GM18511 (cell line): ENCODE data around the gene PDE12.

Experiments used
- ATAC-seq: cut with Tn5 transposase; IDR thresholded peaks from one replicate; pipeline ENCODE4 v1.9.1; 2021; ENCODE audit warnings: mild to moderate bottlenecking, moderate library complexity; ENCODE audit not compliant: unreplicated experiment

Gene PDE12, protein sequence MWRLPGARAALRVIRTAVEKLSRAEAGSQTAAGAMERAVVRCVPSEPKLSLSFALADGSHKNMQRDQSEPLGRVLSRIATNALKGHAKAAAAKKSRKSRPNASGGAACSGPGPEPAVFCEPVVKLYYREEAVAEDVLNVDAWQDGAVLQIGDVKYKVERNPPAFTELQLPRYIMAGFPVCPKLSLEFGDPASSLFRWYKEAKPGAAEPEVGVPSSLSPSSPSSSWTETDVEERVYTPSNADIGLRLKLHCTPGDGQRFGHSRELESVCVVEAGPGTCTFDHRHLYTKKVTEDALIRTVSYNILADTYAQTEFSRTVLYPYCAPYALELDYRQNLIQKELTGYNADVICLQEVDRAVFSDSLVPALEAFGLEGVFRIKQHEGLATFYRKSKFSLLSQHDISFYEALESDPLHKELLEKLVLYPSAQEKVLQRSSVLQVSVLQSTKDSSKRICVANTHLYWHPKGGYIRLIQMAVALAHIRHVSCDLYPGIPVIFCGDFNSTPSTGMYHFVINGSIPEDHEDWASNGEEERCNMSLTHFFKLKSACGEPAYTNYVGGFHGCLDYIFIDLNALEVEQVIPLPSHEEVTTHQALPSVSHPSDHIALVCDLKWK

DNA sequence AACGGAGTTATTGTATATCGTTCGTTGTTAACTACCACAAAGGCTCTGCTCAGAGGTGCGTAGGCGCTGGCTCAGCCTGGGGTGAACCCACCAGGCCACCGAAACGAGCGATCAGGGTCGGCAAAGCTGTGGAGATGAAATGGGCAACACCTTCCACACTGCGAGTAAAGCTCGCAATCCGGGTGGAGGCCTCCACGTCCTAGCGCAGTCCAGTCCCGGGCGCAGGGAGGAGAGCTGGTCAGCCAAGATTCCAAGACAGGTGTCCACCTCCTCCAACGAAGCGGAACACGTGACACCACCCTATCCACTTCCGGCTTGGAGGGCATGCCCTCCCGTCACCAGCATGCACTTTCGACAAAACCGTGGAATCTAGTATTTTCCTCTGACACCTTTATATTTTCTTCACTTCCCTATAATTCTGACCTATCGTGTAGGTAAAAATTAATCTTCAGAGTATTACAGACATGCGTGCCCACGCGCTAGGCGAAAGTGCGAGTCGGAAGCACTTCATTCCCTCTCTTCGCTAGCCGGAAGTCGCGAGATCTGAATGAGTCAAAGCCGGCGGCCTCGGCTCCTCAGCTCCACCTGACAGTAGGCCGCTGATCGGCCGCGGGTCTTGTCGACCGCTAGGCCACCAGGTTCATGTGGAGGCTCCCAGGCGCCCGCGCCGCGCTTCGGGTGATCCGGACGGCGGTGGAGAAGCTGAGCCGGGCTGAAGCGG lies at the start of gene PDE12:
Gene PDE12, plus strand, starts transcription at position 537 of the 721 bp plus-strand sequence. Its CDS starts 106 bp downstream, at position 643.
- ATAC-seq: peak; percentile 87

DNA sequence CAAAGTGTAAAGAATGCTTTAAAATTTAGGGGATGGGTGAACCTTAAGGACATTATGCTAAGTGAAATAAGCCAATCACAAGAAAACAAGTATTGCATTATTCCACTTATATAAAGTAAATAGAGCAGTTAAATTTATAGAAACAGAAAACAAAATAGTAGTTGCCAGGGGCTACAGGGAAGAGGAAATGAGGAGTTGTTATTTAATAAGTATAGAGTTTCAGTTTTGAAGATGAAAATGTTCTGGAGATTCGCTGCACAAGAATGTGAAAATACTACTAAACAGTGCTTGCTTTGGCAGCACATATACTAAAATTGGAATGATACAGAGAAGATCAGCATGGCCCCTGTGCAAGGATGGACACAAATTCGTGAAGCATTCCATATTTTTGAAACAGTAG lies 43.9 kb upstream of the PDE12 start:
- ATAC-seq: no peak

DNA sequence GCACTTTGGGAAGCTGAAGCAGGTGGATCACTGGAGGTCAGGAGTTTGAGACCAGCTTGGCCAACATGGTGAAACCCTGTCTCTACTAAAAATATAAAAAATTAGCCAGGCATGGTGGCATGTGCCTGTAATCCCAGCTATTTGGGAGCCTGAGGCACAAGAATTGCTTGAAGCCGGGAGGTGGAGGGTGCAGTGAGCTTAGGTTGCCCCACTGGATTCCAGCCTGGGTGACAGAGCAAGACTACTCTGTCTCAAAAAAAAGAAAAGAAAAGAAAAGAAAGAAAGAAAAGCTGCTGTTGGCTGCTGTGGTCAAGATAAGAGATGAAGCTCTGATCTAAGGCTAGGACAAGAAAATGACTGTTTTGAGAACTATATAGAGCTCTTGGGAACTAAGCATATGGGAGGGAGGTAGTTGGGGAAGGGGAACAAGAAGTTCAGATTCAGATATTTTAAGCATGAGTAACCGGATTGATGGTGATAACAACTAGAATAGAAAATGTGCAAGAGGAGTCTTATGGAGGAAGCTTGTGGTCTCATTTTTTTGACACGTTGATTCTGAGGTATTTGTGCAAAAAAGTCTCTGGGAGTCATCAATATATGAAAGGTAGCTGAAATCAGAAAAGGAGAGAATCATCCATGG lies 37.7 kb upstream of the PDE12 start:
- ATAC-seq: no peak

DNA sequence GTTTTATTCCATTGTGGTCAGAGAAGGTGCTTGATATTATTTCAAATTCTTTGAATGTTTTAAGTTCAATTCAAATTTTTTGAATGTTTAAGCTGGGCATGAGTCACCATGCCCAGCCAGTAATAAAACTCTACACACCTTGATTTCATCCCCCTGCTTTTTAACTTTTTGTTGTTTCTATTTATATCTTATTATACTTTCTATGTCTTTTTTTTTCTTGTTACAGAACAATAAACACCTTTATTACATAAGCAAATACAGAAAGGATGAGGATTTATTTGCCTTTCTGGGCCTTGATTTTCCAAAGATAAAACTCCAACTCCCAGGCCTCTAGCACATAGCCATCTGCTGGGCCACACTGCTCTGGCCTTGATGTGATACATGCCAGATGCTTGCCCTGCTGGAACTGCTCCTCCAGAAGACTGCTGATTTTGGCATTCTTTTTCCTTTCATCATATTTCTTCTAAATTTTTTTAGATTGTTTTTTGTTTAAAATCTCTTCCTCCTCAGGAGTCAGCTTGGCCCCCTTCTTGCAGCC lies 25.9 kb upstream of the PDE12 start:
- no peak for ATAC-seq

DNA sequence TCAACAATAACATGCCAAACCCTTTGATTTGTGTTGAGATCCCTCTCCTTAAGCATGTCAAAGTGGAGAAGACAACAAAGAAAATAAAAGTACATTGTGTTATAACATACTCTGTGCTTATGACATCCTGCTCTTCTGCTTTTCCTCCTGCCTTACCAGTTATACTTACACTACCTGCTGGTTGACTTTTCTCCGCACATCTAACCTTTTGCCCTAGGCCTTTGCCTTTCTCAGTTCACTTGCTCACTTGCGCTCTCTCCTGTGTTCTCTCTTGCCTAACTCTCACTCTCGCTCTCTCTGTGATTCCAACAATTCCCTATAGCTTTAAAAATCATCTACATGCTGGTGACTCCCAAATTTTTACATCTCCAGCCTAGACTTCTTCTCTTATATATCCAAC lies 17.6 kb upstream of the PDE12 start:
- no peak for ATAC-seq

DNA sequence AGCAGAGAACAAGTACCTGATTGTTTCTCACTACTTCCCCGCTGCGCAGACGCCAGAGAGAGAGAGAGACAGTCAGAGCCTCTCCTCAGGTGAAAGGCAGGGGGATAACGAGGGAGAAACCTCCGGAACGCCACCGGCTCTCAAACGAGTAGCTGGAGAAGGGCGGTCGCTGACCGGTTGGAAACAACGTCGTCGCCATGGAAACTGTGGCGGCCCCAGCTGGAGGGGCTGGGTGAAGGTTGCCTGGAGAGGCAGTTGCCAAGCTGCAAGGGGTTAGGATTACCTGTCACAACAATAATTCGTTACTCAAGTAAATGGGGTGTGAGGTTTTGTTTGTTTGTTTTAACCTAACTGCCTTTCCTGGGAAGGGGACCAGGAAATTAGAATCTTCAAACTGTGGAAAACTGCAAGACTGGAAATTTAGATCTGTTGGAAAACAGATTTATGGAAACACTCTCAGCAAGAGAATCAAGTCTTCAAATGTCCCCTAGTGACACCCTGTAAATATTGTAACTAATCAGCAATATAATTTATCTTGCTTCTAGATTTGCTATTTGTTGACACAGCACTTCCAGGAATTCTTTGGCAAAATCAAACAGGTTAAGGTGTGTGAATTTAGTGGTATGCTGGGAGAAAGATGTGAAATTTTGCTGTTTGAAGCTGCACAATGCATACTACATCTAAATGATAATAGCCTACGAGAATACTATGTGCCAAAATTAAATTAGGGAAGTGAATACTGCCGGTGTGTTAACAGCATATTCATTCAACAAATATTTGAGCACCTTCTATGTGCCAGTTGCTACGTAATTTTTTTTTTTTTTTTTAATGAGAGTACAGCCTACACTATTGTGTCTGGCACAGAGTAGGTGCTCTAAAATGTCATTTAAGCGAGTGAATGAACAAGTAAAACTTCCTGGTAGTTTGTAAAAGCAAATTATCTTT lies 11.6 kb upstream of the PDE12 start, which contains the start of gene DNAH12:
Gene DNAH12, minus strand, starts transcription at position 164 of the 945 bp plus-strand sequence. CDS start 1,474 bp downstream, outside the sequence.
- no peak for ATAC-seq

DNA sequence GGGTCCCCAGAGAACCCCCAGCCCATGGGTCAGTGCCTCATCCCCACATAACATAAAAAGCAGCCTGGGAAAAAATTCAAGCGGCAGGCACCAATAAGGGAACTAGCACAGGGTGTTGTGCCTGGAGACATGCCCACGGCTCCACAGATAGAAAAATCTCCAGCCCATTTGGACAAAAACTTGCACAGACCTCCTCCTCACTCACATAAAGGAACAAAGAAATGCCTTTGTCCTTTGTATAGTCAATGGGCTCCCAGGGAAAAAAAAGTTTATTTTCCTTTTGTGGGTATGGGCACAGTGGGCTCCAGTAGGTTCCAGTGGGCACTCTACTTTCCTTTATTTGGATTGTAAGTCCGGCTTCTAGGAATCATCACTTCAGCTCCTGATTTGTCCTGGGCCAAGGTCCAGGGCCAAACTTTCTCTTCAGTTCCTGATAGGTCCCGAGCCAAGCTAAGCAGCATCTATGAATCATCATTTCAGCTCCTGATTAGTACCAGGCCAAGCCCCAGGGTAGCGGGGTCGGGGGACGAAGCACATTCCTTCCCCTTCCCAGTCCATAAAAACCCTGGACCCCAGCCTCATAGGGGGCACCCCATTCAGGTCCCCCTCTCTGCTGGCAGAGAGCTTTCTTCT lies 10.3 kb upstream of the PDE12 start:
- no peak for ATAC-seq

DNA sequence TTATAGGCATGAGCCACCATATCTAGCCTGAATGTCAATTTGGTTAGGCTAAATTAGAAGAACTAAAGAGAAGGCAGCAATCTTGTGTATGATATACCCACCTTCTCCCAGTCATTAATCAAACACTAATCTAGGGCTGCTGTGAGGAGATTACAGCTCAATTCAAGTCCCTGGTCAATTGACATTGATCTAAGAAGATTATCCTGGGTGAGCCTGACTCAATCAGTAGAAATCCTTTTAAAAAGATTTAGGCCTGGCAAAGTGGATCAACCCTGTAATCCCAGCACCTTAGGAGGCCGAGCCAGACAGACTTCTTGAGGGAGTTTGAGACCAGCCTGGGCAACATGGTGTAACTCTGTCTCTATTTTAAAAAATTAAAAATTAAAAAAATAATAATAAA lies 9.5 kb upstream of the PDE12 start:
- no peak for ATAC-seq

DNA sequence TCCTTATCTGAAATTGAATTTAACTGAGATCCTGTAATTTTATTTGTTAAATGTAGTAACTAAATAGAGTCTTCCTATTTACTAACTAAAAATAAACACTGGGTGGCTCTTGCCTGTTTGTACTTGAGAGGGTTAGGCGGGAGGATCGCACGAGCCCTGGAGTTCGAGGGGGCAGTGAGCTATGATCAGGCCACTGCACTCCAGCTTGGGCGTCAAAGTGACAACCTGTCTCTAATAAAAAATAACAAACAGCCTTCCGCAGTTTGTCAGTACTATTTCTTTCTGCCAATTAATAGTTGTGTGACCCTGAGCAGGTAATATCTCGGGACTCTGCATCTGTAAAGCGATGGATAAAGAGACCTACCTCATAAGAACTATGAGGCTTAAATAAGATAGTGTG lies 768 bp upstream of the PDE12 start:
- no peak for ATAC-seq

DNA sequence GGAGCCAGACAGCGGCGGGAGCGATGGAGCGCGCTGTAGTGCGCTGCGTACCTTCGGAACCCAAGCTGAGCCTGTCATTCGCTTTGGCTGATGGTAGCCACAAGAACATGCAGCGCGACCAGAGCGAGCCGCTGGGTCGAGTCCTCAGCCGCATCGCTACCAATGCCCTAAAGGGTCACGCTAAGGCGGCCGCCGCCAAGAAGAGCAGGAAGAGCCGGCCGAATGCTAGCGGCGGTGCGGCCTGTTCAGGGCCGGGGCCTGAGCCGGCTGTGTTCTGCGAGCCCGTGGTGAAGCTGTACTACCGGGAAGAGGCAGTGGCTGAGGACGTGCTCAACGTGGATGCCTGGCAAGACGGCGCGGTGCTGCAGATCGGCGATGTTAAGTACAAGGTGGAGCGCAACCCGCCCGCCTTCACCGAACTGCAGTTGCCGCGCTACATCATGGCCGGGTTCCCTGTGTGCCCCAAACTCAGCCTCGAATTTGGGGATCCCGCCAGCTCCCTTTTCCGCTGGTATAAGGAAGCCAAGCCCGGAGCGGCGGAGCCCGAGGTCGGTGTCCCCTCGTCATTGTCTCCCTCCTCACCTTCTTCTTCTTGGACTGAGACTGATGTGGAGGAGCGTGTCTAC lies 498 bp downstream of the PDE12 start:
- peak; percentile 39 for ATAC-seq

DNA sequence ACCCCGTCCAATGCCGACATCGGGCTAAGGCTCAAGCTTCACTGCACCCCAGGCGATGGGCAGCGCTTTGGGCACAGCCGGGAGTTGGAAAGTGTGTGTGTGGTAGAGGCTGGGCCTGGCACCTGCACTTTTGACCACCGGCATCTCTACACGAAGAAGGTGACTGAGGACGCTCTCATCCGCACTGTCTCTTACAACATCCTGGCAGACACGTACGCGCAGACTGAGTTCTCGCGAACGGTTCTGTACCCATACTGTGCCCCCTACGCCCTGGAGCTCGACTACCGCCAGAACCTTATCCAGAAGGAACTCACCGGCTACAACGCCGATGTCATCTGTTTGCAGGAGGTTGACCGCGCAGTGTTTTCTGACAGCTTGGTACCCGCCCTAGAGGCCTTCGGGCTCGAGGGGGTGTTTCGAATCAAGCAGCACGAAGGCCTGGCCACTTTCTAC lies 1.0 kb downstream of the PDE12 start:
- ATAC-seq: peak; percentile 15

DNA sequence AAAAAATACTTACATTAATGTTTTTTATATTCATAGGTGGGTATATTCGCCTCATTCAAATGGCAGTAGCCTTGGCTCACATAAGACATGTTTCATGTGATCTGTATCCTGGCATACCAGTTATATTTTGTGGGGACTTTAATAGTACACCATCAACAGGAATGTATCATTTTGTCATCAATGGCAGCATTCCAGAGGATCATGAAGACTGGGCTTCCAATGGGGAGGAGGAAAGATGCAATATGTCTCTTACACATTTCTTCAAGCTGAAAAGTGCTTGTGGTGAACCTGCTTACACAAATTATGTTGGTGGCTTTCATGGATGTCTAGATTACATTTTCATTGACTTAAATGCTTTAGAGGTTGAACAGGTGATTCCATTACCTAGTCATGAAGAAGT lies 3.5 kb downstream of the PDE12 start:
- ATAC-seq: no peak

DNA sequence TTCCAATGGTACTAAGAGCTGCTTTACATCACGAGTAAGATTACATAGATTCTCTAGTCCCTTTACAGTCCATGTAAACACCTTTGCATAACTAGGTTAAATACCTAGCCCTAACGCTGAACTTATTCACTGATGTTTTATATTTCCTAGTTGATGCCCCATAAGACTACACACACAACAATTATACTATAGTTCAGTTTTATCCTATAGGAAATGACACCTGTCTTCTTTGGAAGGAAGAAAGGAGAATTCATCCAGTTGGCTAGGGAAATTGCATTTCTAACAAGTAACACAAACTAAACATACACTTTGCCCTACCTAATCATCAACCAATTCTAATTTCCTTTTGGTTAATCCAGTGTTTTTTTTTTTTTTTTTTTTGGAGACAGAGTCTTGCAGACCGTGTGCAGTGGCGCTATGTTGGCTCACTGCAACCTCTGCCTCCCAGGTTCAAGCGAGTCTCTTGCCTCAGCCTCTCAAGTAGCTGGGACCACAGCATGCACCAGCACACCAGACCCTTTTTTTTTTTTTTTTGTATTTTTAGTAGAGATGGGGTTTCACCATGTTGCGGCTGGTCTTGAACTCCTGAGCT lies 13.9 kb downstream of the PDE12 start:
- ATAC-seq: no peak

DNA sequence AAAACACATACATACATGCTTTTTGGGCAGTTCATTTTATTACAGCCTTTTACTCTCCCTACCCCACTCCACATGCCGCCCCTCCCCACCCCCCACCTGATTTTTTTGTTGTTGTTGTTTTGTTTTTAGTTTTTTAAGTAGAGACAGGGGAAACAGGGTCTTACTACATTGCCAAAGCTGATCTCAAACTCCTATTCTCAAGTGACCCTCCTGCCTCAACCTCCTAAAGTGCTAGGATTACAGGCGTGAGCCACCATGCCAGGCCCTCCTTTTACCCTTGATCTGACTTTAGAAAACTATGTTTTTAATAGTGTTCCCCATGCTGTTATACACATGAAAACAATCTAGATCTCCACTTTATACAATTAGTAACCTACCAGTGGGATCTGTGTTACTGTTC lies 14.8 kb downstream of the PDE12 start:
- no peak for ATAC-seq

DNA sequence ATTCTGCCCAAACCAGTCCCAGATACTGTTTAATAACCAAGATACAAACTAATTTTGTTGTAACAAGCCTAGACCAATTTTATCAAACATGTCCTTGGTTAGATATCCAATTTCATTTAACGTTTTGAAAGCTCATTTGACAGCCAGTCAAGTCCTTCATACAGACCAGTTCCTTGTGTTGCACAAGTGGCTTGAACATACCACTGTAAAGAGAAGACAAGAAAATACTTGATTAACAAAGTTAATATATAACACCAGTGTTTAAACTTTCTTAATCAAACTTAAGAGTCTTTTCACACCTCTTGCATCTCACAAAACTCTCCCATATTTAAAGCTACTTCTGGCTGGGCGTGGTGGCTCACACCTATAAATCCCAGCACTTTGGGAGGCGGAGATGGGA lies 16.0 kb downstream of the PDE12 start:
- no peak for ATAC-seq

DNA sequence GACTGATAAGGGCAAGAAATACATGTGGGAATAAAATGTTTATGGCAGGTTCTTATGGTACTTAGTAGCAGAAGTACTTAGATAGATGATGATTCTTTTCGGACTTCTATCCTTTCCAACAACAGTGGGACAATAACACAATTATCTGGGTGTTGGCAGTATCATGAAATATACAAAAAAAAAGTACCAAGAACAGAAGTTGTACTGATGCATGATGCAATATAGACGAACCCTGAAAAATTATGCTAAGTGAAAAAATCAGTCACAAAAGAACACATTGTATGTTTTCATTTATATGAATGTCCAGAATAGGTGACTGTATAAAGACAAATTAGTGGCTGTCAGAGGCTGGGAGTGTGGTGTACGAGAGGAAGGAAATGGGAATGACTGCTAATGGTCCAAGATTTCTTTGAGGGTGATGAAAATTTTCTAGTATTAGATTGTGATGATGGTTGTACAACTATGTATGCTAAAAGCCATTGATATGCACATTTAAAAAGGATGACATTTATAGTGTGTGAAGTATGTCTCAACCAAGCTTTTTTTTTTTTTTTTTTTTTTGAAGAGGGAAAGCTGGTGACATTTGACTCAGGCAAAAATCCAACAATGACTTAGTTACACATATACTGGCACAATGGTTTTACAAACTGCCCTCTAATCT lies 20.0 kb downstream of the PDE12 start:
- ATAC-seq: no peak

DNA sequence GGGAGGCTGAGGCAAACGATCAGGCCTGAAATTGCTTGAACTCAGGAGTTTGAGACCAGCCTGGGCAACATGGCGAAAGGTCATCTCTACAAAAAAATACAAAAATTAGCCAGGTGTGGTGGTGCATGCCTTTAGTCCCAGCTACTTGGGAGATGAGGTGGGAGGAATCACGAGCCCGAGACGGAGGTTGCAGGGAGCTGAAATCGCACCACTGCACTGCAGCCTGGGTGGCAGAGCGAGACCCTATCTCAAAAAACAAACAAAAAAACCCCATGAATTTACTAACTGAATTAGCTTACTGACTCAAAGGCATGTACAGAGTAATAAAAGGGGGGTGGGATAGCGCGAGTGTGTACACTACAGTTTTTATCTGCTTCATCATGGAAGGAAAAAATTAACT lies 21.7 kb downstream of the PDE12 start:
- no peak for ATAC-seq
